Neural cell (in vitro differentiated cells): ENCODE data around the gene STEAP2. TPM values are rescaled to one million over a fixed set of nuclear protein-coding genes. Genes with fewer than 3 reads are reported as not detected.

Experiments used
- H2AFZ ChIP-seq: fragments of 200-600, 300-800 bp; sonication (generic), shearing (Covaris generic); 2 replicates; pipeline ENCODE4 v1.6.0; 2014; ENCODE audit warnings: low read depth, mild to moderate bottlenecking, antibody characterized with exemption, low read length, moderate library complexity
- H3F3A ChIP-seq: fragments of 200-600 bp; shearing (Covaris generic); 2 replicates; pipeline ENCODE4 v1.6.1; 2016; ENCODE audit warnings: mild to moderate bottlenecking, moderate library complexity, mixed read lengths, antibody characterized with exemption, low read length; ENCODE audit not compliant: insufficient read depth, poor library complexity, severe bottlenecking
- H3K27ac ChIP-seq: fragments of 200-600, 300-800 bp; sonication (generic), shearing (Covaris generic); 2 replicates; pipeline ENCODE4 v1.5.1; 2014; ENCODE audit warnings: mild to moderate bottlenecking, low read length, moderate library complexity
- H3K27me3 ChIP-seq: fragments of 300-800, 200-600 bp; sonication (generic), shearing (Covaris generic); 2 replicates; pipeline ENCODE4 v1.6.0; 2014; ENCODE audit warnings: mild to moderate bottlenecking, low read depth, low read length, moderate library complexity; ENCODE audit not compliant: insufficient read depth
- H3K36me3 ChIP-seq: fragments of 300-800, 200-600 bp; sonication (generic), shearing (Covaris generic); 2 replicates; pipeline ENCODE4 v1.5.1; 2014; ENCODE audit warnings: mild to moderate bottlenecking, antibody characterized with exemption, low read length, moderate library complexity; ENCODE audit not compliant: insufficient read depth
- H3K4me2 ChIP-seq: fragments of 300-800, 200-600 bp; sonication (generic), shearing (Covaris generic); 2 replicates; pipeline ENCODE4 v1.6.0; 2014; ENCODE audit warnings: mild to moderate bottlenecking, low read length
- H3K4me3 ChIP-seq: fragments of 300-800, 200-600 bp; sonication (generic), shearing (Covaris generic); 2 replicates; pipeline ENCODE4 v1.5.1; 2014; ENCODE audit warnings: mild to moderate bottlenecking, low read length, moderate library complexity
- H3K79me2 ChIP-seq: fragments of 200-600 bp; shearing (Covaris generic); replicated peaks from 2 replicates; pipeline ENCODE4 v1.6.0; 2014; ENCODE audit warnings: mild to moderate bottlenecking, low read length, moderate library complexity; ENCODE audit not compliant: insufficient read depth
- H3K9ac ChIP-seq: fragments of 300-800, 200-600 bp; sonication (generic), shearing (Covaris generic); 2 replicates; pipeline ENCODE4 v1.6.1; 2016; ENCODE audit warnings: mild to moderate bottlenecking, low read length, mixed read lengths
- H3K9me2 ChIP-seq: fragments of 200-600 bp; shearing (Covaris generic); 2 replicates; pipeline ENCODE4 v1.6.1; 2016; ENCODE audit warnings: mild to moderate bottlenecking, low read length, mixed read lengths; ENCODE audit not compliant: insufficient read depth
- H3K9me3 ChIP-seq: fragments of 200-600, 300-800 bp; sonication (generic), shearing (Covaris generic); 2 replicates; pipeline ENCODE4 v1.6.1; 2016; ENCODE audit warnings: mild to moderate bottlenecking, mixed run types, low read length, moderate library complexity, mixed read lengths
- H4K20me1 ChIP-seq: fragments of 200-600 bp; shearing (Covaris generic); 2 replicates; pipeline ENCODE4 v1.6.1; 2016; ENCODE audit warnings: mild to moderate bottlenecking, mixed run types; ENCODE audit not compliant: insufficient read depth
- EP300 ChIP-seq: fragments of 450-650 bp; conservative IDR thresholded peaks from 2 replicates; pipeline ENCODE4 v1.6.1; 2014; ENCODE audit warnings: antibody characterized with exemption, mild to moderate bottlenecking, moderate library complexity; ENCODE audit not compliant: poor library complexity, severe bottlenecking
- EZH2 ChIP-seq: fragments of 200-600, 300-800 bp; shearing (Covaris generic), sonication (generic); IDR thresholded peaks from 2 replicates; pipeline ENCODE4 v1.6.1; 2014; ENCODE audit warnings: antibody characterized with exemption, low read length, borderline replicate concordance, mild to moderate bottlenecking; ENCODE audit not compliant: insufficient read depth, poor library complexity, severe bottlenecking
- MXI1 ChIP-seq: fragments of 450-650 bp; conservative IDR thresholded peaks from 2 replicates; pipeline ENCODE4 v1.6.1; 2014; ENCODE audit warnings: antibody characterized with exemption, mild to moderate bottlenecking; ENCODE audit not compliant: poor library complexity, severe bottlenecking
- POLR2AphosphoS5 ChIP-seq: IDR thresholded peaks from 2 replicates; pipeline ENCODE4 v1.6.1; 2012
- RAD21 ChIP-seq: fragments of 450-650 bp; conservative IDR thresholded peaks from 2 replicates; pipeline ENCODE4 v1.6.1; 2014; ENCODE audit warnings: antibody characterized with exemption, mild to moderate bottlenecking, moderate library complexity
- SMC3 ChIP-seq: fragments of 450-650 bp; conservative IDR thresholded peaks from 2 replicates; pipeline ENCODE4 v1.6.1; 2014; ENCODE audit warnings: antibody characterized with exemption, mild to moderate bottlenecking, moderate library complexity; ENCODE audit not compliant: poor library complexity
- TAF1 ChIP-seq: IDR thresholded peaks from 2 replicates; pipeline ENCODE4 v1.6.1; 2012; ENCODE audit warnings: low read depth
- polyA plus RNA-seq: library from polyadenylated mRNA; depleted of rRNA; stranded (reverse); fragments of >200 nt; gene quantifications from 2 replicates; pipeline ENCODE4 v1.2.3, GENCODE V29; 2014
- TF ChIP-seq, protein P1 (sequence below): fragments of 450-650 bp; IDR thresholded peaks from 2 replicates; pipeline ENCODE4 v1.5.1; 2014; ENCODE audit warnings: antibody characterized with exemption, mild to moderate bottlenecking, moderate library complexity; ENCODE audit not compliant: poor library complexity, severe bottlenecking
- TF ChIP-seq, protein P2 (sequence below): IDR thresholded peaks from 2 replicates; pipeline ENCODE4 v1.6.1; 2012; ENCODE audit warnings: borderline replicate concordance

The STEAP2 gene
- polyA plus RNA-seq, 1 donor from 2014 or later, result 5.9 TPM

DNA sequence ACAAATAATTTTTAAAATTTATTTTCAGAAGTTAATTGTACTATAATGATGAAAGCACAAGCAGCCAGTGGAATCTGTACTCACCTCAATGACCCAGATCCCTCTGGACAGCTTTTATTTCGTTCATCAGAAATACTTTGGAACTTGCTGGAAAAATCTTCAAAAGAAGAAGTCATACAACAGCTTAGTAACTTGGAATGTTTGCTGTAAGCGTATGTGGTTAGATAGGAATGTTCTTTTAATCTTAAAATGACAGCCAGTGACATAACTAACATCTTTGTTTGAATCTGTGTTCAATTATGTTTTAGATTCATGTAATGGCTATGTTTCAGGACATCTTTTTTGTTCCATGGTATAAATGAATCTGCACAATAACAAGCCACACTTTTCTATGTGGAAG, 60.2 kb downstream of the STEAP2 start:
- Histone ChIP-seq H2AFZ (no peak overlapping the region), H3K79me2 (no peaks in the 10 kb centered on the region), H3K4me2 (no peak overlapping the region), H3K27me3 (no peaks in the 10 kb centered on the region), H3K4me3 (no peak overlapping the region), H3F3A (no peaks in the 10 kb centered on the region), H3K27ac (no peak overlapping the region), H3K9me3 (no peaks in the 10 kb centered on the region), H3K9ac (no peak overlapping the region), H3K36me3 (no peaks in the 10 kb centered on the region), H3K9me2 (no peaks in the 10 kb centered on the region), H4K20me1 (no peaks in the 10 kb centered on the region)
- TF ChIP-seq RAD21 (no peak), EZH2 (no peak), MXI1 (no peak), SMC3 (no peak), EP300 (no peak), TAF1 (no peak), POLR2AphosphoS5 (no peak)
- TF ChIP-seq, protein P1, sequence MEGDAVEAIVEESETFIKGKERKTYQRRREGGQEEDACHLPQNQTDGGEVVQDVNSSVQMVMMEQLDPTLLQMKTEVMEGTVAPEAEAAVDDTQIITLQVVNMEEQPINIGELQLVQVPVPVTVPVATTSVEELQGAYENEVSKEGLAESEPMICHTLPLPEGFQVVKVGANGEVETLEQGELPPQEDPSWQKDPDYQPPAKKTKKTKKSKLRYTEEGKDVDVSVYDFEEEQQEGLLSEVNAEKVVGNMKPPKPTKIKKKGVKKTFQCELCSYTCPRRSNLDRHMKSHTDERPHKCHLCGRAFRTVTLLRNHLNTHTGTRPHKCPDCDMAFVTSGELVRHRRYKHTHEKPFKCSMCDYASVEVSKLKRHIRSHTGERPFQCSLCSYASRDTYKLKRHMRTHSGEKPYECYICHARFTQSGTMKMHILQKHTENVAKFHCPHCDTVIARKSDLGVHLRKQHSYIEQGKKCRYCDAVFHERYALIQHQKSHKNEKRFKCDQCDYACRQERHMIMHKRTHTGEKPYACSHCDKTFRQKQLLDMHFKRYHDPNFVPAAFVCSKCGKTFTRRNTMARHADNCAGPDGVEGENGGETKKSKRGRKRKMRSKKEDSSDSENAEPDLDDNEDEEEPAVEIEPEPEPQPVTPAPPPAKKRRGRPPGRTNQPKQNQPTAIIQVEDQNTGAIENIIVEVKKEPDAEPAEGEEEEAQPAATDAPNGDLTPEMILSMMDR, result no peak
- TF ChIP-seq, protein P2, sequence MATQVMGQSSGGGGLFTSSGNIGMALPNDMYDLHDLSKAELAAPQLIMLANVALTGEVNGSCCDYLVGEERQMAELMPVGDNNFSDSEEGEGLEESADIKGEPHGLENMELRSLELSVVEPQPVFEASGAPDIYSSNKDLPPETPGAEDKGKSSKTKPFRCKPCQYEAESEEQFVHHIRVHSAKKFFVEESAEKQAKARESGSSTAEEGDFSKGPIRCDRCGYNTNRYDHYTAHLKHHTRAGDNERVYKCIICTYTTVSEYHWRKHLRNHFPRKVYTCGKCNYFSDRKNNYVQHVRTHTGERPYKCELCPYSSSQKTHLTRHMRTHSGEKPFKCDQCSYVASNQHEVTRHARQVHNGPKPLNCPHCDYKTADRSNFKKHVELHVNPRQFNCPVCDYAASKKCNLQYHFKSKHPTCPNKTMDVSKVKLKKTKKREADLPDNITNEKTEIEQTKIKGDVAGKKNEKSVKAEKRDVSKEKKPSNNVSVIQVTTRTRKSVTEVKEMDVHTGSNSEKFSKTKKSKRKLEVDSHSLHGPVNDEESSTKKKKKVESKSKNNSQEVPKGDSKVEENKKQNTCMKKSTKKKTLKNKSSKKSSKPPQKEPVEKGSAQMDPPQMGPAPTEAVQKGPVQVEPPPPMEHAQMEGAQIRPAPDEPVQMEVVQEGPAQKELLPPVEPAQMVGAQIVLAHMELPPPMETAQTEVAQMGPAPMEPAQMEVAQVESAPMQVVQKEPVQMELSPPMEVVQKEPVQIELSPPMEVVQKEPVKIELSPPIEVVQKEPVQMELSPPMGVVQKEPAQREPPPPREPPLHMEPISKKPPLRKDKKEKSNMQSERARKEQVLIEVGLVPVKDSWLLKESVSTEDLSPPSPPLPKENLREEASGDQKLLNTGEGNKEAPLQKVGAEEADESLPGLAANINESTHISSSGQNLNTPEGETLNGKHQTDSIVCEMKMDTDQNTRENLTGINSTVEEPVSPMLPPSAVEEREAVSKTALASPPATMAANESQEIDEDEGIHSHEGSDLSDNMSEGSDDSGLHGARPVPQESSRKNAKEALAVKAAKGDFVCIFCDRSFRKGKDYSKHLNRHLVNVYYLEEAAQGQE, result no peak

DNA sequence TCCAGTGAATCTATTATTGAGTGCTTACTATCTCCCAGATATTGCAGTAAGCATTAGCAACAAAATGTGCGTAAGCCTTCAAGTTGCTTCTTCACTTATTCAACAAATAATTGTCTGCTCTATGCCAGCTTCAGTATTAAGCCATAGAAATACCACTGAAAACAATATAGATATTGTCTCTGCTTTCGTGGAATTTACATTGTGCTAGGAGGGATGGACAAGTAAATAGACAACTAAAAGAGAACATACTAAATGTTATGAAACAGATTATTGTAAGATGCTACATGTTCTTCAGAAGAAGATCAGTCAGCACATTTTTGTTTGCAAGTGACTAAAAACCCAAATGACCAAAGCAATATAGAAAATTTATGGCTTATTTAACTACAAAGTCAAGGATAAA, 60.7 kb downstream of the STEAP2 start:
- Histone ChIP-seq H3K27me3 (no peaks in the 10 kb centered on the region), H3K9me2 (no peaks in the 10 kb centered on the region), H3K79me2 (no peaks in the 10 kb centered on the region), H3K36me3 (no peaks in the 10 kb centered on the region), H3K4me2 (no peak overlapping the region), H4K20me1 (no peaks in the 10 kb centered on the region), H3K27ac (no peak overlapping the region), H3K4me3 (no peak overlapping the region), H3F3A (no peaks in the 10 kb centered on the region), H2AFZ (no peak overlapping the region), H3K9ac (no peak overlapping the region), H3K9me3 (no peaks in the 10 kb centered on the region)
- no peak for TF ChIP-seq EZH2
- TF ChIP-seq MXI1, result no peak
- TF ChIP-seq SMC3, result no peak
- TF ChIP-seq EP300, result no peak
- TF ChIP-seq, protein P1, result no peak
- TF ChIP-seq, protein P2, result no peak
- TF ChIP-seq TAF1, result no peak
- TF ChIP-seq RAD21, result no peak
- no peak for TF ChIP-seq POLR2AphosphoS5
